HG02938 (cell line): ENCODE measurements around the gene ZMYM2.

Experiments used
- ATAC-seq: cut with Tn5 transposase; IDR thresholded peaks from one replicate; pipeline ENCODE4 v1.9.1; 2021; ENCODE audit warnings: mild to moderate bottlenecking, moderate library complexity; ENCODE audit not compliant: unreplicated experiment

Gene ZMYM2

DNA sequence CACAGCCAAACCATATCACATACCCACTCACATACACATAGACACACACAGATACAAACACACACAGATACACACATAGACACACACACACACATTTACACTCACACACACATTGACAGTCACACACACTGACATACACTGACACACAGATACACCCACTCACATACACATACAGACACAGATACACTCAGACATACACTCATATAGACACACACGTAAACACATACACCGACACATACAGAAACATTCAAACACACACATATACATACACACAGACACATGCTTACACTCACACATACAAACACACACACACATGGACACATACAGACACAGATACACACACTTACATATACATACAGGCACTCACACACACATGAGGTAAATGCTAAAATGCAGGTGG lies 172.1 kb downstream of the ZMYM2 start:
- ATAC-seq = no peak

DNA sequence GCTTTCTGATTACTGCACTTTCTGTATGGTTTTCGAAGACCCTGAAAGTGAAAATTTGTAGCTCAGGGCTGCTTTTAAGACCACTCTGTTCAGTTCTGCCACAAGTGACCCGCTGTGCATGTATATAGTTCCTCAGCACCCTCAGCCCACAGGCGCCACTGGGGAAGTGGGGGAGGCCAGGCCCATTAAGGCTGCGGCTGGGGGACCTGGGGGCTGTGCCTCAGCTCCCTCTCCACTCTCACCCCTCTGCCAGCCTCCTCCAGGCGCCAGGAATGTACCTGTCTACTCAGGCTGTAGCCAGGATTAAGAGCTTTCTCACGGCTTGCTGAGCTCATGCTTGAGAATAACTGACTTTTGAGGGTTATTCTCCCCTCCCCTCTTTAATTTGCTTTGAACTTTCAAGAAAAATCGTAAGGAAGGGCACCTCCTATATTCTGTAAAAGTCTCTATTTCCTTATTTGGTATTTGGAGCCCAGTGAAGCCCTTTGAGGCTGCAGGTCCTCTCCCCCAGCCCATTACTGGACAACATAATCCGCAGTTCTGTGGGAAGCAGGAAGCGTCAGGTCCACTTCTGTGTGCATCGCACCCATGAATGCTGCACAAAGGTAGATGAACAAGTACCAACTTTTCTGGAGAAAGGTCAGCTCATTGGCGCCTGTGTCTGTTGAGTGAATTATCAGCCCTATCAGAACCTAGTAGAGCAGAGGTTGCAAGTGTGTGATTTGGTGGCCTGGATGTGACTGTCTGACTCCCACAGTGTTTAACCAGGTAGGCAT lies 172.7 kb downstream of the ZMYM2 start:
- no peak for ATAC-seq

GRCh38 chr13:20132052-20132634 lies 173.6 kb downstream of the ZMYM2 start:
- no peak for ATAC-seq

GRCh38 chr13:20134732-20135131 lies 176.2 kb downstream of the ZMYM2 start:
- no peak for ATAC-seq

GRCh38 chr13:20136781-20137703 lies 178.5 kb downstream of the ZMYM2 start:
- ATAC-seq = no peak

DNA sequence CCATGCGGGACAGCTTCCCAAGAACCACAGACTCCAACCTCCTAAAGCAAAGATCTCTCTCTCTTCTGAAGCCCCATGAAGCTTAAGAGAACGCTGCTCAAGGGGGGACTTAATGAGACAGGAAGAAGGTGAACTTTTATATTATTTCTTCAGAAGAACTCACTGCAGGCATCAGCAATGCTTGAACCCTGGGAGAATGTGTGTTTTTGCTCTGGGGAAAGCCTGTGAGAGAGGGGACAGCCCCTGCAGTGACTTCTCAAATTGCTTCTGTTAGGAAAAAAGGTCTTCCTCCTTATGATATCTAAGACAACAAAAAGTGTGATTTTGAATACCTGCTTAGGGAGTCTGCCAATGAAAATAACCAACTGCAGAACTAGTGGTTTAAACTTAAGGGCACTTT lies 179.3 kb downstream of the ZMYM2 start:
- no peak for ATAC-seq

DNA sequence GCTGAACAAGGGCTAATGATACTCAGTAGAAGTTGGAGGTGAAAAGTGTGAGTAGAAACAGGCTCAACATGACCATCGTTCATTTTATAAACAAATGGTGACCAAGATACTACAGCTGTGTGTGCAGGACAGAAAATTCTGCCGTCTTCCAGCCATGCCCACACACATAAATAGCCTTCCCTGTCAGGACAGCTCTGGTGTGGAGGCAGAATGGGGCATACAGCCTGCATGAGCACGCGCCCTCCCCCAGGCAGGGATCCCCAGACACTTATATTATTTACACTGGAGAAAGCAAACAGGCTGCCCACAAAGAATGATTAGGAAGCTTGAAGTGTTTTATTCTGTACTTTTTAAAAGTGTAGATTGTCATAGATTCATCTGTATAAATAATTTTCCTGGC lies 182.0 kb downstream of the ZMYM2 start:
- no peak for ATAC-seq
